Tibial nerve (tissue), 4 donors: ENCODE data around the gene PGGHG.

Experiments
- EP300 ChIP-seq, 2 donors: sonication (generic); formaldehyde crosslinking; IDR thresholded peaks; one replicate each; pipeline ENCODE4 v1.6.1; 2017; ENCODE audit warnings: antibody characterized with exemption in 2 of 2, mild to moderate bottlenecking in 1 of 2
- POLR2A ChIP-seq, 2 donors: fragments of 450-650 bp; IDR thresholded peaks; one replicate each; pipeline ENCODE4 v1.6.1; 2017; ENCODE audit warnings: antibody characterized with exemption in 2 of 2, mild to moderate bottlenecking in 2 of 2, moderate library complexity in 2 of 2
- TF ChIP-seq, protein P1 (sequence below), 5 experiments: fragments of 200-600 bp in 3 of 5; fragments of 450-650 bp in 2 of 5; sonication (generic) in 3 of 5; IDR thresholded peaks; one replicate each; pipeline ENCODE4 v1.5.1; 2016 to 2019; ENCODE audit warnings: antibody characterized with exemption in 5 of 5, mild to moderate bottlenecking in 3 of 5, moderate library complexity in 2 of 5

GRCh38 chr11:294780-295179, 5.9 kb downstream of the PGGHG start:
- TF ChIP-seq, protein P1, sequence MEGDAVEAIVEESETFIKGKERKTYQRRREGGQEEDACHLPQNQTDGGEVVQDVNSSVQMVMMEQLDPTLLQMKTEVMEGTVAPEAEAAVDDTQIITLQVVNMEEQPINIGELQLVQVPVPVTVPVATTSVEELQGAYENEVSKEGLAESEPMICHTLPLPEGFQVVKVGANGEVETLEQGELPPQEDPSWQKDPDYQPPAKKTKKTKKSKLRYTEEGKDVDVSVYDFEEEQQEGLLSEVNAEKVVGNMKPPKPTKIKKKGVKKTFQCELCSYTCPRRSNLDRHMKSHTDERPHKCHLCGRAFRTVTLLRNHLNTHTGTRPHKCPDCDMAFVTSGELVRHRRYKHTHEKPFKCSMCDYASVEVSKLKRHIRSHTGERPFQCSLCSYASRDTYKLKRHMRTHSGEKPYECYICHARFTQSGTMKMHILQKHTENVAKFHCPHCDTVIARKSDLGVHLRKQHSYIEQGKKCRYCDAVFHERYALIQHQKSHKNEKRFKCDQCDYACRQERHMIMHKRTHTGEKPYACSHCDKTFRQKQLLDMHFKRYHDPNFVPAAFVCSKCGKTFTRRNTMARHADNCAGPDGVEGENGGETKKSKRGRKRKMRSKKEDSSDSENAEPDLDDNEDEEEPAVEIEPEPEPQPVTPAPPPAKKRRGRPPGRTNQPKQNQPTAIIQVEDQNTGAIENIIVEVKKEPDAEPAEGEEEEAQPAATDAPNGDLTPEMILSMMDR (IDR thresholded peaks at IDR 0.05): no peak
- no peak for TF ChIP-seq POLR2A (IDR thresholded peaks at IDR 0.05)
- TF ChIP-seq EP300 (IDR thresholded peaks at IDR 0.05): no peak
